Measurements from ENCODE around the gene DENND2C. TPM values are rescaled to one million over a fixed set of nuclear protein-coding genes. Genes with fewer than 3 reads are reported as not detected.

The DENND2C gene
- total and polyA plus RNA-seq, 2 of the 13 experiments (the other 11 are each of a cell fraction or from before 2014, with no cell fraction given), result 0.08 to 0.33 TPM

GRCh38 chr1:114651893-114652292, 18.0 kb downstream of the DENND2C start (continued):
- no peak for TF ChIP-seq ZBTB4 (CRISPR knock-in tag; IDR thresholded peaks at IDR 0.05; ENCODE audit: borderline replicate concordance)

GRCh38 chr1:114648503-114648902, 21.3 kb downstream of the DENND2C start:
- Histone ChIP-seq H3K4me1 (ENCODE audit: insufficient read depth, low read length) (no peaks in the 10 kb centered on the region), H3K9ac (ENCODE audit: insufficient read depth, low read depth, low read length) (no peak overlapping the region), H3K36me3 (replicated peaks in 1 of 2; ENCODE audit: control insufficient read depth in 1 of 2, insufficient read depth in 2 of 2, low read length in 2 of 2) (no peaks in the 10 kb centered on the region), H3K79me2 (ENCODE audit: insufficient read depth, low read length) (no peaks in the 10 kb centered on the region), H3K4me2 (ENCODE audit: low read depth, low read length) (no peak overlapping the region), H4K20me1 (ENCODE audit: insufficient read depth, low read length) (no peaks in the 10 kb centered on the region), H3K27me3 (ENCODE audit: control insufficient read depth in 1 of 2, insufficient read depth in 2 of 2, low read length in 2 of 2) (peaks cover 0 to 4% of the 10 kb centered on the region in 2 experiments; a peak in 1 of 5 replicates), H3K4me3 (replicated peaks in 1 of 3; ENCODE audit: insufficient read depth in 1 of 3, low read depth in 2 of 3, low read length in 3 of 3) (no peak overlapping the region), H3K9me3 (ENCODE audit: low read length) (no peaks in the 10 kb centered on the region), H2AFZ (ENCODE audit: low read length) (no peak overlapping the region), H3K27ac (ENCODE audit: extremely low read length, insufficient read depth, low read length) (no peak overlapping the region)
- no peak for ATAC-seq
- in situ Hi-C loops (cut with HindIII; ENCODE audit: extremely low pct_ligation_motif_present, low pct_unique_long_range_greater_than_20kb) (no loop called here), intact Hi-C loops (cut with micrococcal nuclease; ENCODE audit: unreplicated experiment) (no loop called here)
- DNase-seq (ENCODE audit: low spot score), result no peak
- 94% methylated on average over 1 of the region's 1 CpG for WGBS (ENCODE audit: low lambda C conversion rate)
- FAIRE-seq, result no peak
- ChIA-PET CTCF (ENCODE audit: low intra/inter-chr PET ratio, low total read pairs) (no interaction called here), POLR2A (no interaction called here)
- BruUV-seq (replicated peaks), result no TSS peak
- TF ChIP-seq ZNF142 (CRISPR knock-in tag; IDR thresholded peaks at IDR 0.05) (no peak), ZNF597 (CRISPR knock-in tag; IDR thresholded peaks at IDR 0.05) (no peak), ZNF503 (CRISPR knock-in tag; IDR thresholded peaks at IDR 0.05) (no peak), ATF1 (CRISPR knock-in tag; IDR thresholded peaks at IDR 0.05) (no peak), ZNF766 (CRISPR knock-in tag; IDR thresholded peaks at IDR 0.05; ENCODE audit: borderline replicate concordance) (no peak), NKX3-1 (CRISPR knock-in tag; IDR thresholded peaks at IDR 0.05) (no peak), ELF3 (CRISPR knock-in tag; IDR thresholded peaks at IDR 0.05) (no peak), KLF9 (CRISPR knock-in tag; IDR thresholded peaks at IDR 0.05; ENCODE audit: low read depth) (no peak), EZH2 (conservative IDR thresholded peaks at IDR 0.05; ENCODE audit: low read depth, low read length) (no peak), ZNF510 (CRISPR knock-in tag; IDR thresholded peaks at IDR 0.05; ENCODE audit: low read depth) (no peak)
